Esophagus squamous epithelium (tissue), 5 donors: ENCODE data around the gene TTC28. TPM values are rescaled to one million over a fixed set of nuclear protein-coding genes. Genes with fewer than 3 reads are reported as not detected.

Experiments used
- DNase-seq: peaks from one replicate; lab custom pipeline; 2025; lab: John Stamatoyannopoulos, UW
- H3K27ac ChIP-seq, 4 donors: fragments of 200-600 bp; sonication (generic); one replicate each; pipeline ENCODE4 v1.5.1; 2016 to 2019; ENCODE audit warnings: mild to moderate bottlenecking in 1 of 4
- H3K27me3 ChIP-seq, 4 donors: fragments of 200-600 bp; sonication (generic); 1 replicate in 3 of 4; 2 replicates in 1 of 4; pipeline versions ENCODE4 v1.5.1 to v1.6.0; 2017 to 2021; ENCODE audit warnings: antibody characterized with exemption in 1 of 4
- H3K36me3 ChIP-seq, 3 donors: fragments of 200-600 bp; sonication (generic); one replicate each; pipeline ENCODE4 v1.5.1; 2016 to 2019
- H3K4me1 ChIP-seq, 3 donors: fragments of 200-600 bp; sonication (generic); one replicate each; pipeline ENCODE4 v1.5.1; 2017 to 2019
- H3K4me3 ChIP-seq, 4 donors: fragments of 200-600 bp; sonication (generic); 1 replicate in 3 of 4; 2 replicates in 1 of 4; pipeline ENCODE4 v1.5.1; 2016 to 2019; ENCODE audit warnings: mild to moderate bottlenecking in 2 of 4, moderate library complexity in 1 of 4
- H3K9me3 ChIP-seq, 3 donors: fragments of 200-600 bp; sonication (generic); one replicate each; pipeline ENCODE4 v1.5.1; 2016 to 2019
- POLR2A ChIP-seq, 4 donors: fragments of 450-650 bp; IDR thresholded peaks; one replicate each; pipeline ENCODE4 v1.6.1; 2017; ENCODE audit warnings: antibody characterized with exemption in 4 of 4, mild to moderate bottlenecking in 4 of 4, moderate library complexity in 3 of 4
- WGBS, 2 donors: methylation state at CpG; one replicate each; pipeline ENCODE4 v1.1.5; 2018; 5-methylcytosine and 5-hydroxymethylcytosine counted together
- intact Hi-C: fragments of 100-400 bp; cut with DNase I; formaldehyde crosslinking; loops from one replicate; pipeline ENCODE4 v1.15.0; 2022
- total RNA-seq, 4 donors: library from RNA; depleted of rRNA; stranded (reverse); fragments of >200 nt; gene quantifications; one replicate each; pipeline ENCODE4 v1.1.0, GENCODE V29; 2016
- TF ChIP-seq, protein P1 (sequence below), 6 experiments: fragments of 450-650 bp in 4 of 6; fragments of 200-600 bp in 2 of 6; sonication (generic) in 2 of 6; IDR thresholded peaks; one replicate each; pipeline ENCODE4 v1.5.1; 2016 to 2019; ENCODE audit warnings: antibody characterized with exemption in 6 of 6, mild to moderate bottlenecking in 4 of 6, moderate library complexity in 4 of 6
- donor health status: DM: yes; HTN: yes; CAD: no.

The TTC28 gene
- total RNA-seq, 4 donors from 2014 or later = 6.0 to 21.4 (median 7.7) TPM

DNA sequence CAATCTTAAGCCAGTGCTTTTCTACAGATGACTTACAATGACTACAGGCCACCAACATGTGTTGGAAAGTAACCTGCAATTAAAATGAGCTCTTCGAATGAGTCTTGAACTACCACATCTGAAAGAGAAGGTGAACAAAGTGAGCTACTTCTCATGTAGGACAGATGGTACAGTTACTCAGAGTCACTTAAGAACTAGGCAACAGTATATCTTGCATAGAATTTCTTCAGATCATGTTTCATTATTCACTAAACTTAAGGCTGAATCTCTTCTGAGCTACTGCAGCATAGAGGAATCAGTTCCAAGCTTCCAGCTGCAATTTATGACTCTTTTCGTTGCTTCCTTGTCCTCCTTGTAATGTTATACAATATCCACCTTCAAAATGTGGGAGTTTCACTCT is 270.9 kb downstream of the TTC28 start:
- TF ChIP-seq, protein P1, sequence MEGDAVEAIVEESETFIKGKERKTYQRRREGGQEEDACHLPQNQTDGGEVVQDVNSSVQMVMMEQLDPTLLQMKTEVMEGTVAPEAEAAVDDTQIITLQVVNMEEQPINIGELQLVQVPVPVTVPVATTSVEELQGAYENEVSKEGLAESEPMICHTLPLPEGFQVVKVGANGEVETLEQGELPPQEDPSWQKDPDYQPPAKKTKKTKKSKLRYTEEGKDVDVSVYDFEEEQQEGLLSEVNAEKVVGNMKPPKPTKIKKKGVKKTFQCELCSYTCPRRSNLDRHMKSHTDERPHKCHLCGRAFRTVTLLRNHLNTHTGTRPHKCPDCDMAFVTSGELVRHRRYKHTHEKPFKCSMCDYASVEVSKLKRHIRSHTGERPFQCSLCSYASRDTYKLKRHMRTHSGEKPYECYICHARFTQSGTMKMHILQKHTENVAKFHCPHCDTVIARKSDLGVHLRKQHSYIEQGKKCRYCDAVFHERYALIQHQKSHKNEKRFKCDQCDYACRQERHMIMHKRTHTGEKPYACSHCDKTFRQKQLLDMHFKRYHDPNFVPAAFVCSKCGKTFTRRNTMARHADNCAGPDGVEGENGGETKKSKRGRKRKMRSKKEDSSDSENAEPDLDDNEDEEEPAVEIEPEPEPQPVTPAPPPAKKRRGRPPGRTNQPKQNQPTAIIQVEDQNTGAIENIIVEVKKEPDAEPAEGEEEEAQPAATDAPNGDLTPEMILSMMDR (IDR thresholded peaks at IDR 0.05) = no peak
- TF ChIP-seq POLR2A (IDR thresholded peaks at IDR 0.05) = no peak
- no peak for DNase-seq
- Histone ChIP-seq H3K27me3 (no peaks in the 10 kb centered on the region), H3K27ac (no peak overlapping the region), H3K4me1 (peaks cover 0 to 17% (median 0%) of the 10 kb centered on the region in 3 donors), H3K4me3 (no peak overlapping the region), H3K36me3 (no peaks in the 10 kb centered on the region), H3K9me3 (no peaks in the 10 kb centered on the region)
- intact Hi-C loops = no loop called here
- WGBS, 2 donors = 73 to 76% methylated on average over 2 of the region's 2 CpGs

DNA sequence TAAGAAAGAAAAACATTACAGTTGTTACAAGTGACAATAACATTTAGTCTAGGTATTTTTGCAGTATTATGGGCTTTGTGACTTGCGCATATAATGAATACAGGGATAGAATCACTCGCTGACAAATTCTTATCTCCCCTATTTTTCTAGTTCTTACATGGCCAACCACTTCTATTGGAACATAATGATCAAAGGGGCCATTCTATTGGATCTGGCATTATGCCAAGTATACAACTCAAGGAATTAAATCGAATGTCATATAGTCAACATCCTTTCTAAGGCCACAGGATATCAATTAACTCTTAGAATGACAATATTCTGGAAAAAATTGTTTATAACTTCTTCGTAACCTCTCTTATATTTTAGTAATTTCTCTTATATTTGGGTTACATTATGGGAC is 272.0 kb downstream of the TTC28 start:
- TF ChIP-seq POLR2A (IDR thresholded peaks at IDR 0.05) = no peak
- TF ChIP-seq, protein P1 (IDR thresholded peaks at IDR 0.05) = no peak
- Histone ChIP-seq H3K9me3 (no peaks in the 10 kb centered on the region), H3K27me3 (no peaks in the 10 kb centered on the region), H3K36me3 (no peaks in the 10 kb centered on the region), H3K27ac (no peak overlapping the region), H3K4me3 (no peak overlapping the region), H3K4me1 (peaks cover 0 to 16% (median 0%) of the 10 kb centered on the region in 3 donors)
- intact Hi-C loops = no loop called here
- no peak for DNase-seq
- WGBS, 2 donors = 78 to 81% methylated on average over 4 of the region's 4 CpGs

DNA sequence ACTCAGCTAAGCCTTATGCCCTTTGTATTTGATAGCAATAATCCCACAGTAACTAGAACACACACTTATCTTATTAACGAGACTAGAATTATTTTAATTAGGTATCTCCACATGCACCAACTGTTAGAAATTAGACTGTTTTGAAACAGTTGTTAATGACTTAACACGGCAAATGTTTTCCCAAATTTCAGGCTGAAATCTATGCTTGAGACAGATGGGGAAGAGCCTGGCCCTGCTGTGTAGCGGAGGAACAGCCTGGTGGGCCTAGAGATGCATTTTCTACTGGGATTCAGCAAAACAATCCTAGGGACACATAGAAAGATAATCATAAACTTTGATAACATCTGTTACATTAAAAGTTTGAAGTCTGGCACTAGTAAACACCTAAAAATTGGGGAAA is 273.4 kb downstream of the TTC28 start:
- no peak overlapping the region for H3K4me3 ChIP-seq
- H3K36me3 ChIP-seq = no peaks in the 10 kb centered on the region
- no peak overlapping the region for H3K27ac ChIP-seq
- H3K27me3 ChIP-seq = no peaks in the 10 kb centered on the region
- TF ChIP-seq, protein P1 (IDR thresholded peaks at IDR 0.05) = no peak
- TF ChIP-seq POLR2A (IDR thresholded peaks at IDR 0.05) = no peak
- intact Hi-C loops = no loop called here
- no peaks in the 10 kb centered on the region for H3K9me3 ChIP-seq
- H3K4me1 ChIP-seq = peaks cover 0 to 11% (median 0%) of the 10 kb centered on the region in 3 donors
- no peak for DNase-seq
- WGBS, 2 donors = 90 to 98% methylated on average over 3 of the region's 3 CpGs

DNA sequence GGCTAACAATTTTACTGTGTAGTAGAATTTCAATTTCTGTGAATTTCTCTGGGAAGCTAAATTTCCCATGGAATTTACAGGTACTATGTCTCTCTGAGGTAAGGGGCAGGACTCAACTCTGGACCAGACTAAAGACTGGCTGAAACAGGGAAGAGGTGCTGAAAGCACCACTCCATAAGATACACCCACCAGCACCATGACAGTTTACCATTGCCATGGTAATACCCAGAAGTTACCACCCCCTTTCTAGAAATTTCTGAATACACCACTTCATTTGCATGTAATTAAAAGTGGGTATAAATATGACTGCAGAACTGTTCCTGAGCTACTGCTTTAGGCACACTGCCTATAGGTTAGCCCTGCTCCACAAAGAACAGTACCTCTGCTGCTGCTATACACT is 274.1 kb downstream of the TTC28 start:
- Histone ChIP-seq H3K4me3 (no peak overlapping the region), H3K27ac (no peak overlapping the region), H3K27me3 (no peaks in the 10 kb centered on the region), H3K9me3 (no peaks in the 10 kb centered on the region), H3K36me3 (no peaks in the 10 kb centered on the region), H3K4me1 (peaks cover 0 to 10% (median 0%) of the 10 kb centered on the region in 3 donors)
- TF ChIP-seq POLR2A (IDR thresholded peaks at IDR 0.05) = no peak
- TF ChIP-seq, protein P1 (IDR thresholded peaks at IDR 0.05) = no peak
- DNase-seq = no peak
- intact Hi-C loops = no loop called here

DNA sequence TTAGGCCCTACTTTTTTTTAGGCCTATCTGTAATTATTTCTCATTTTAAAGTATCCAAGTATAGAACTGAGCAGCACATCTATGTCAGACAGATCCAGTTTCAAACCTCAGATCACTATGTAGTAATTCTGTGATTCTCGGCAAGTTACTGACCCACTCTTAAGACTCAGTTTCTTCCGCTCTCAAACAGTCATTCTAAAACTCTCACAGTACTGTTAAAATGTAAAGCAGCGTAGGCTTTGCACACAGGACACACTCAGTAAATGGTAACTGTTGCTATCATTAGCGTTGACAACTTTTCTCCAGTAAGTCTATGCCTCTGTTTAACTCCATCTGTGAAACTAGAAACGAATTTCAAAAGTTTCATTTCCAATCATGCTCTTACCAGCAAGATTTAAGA is 277.1 kb downstream of the TTC28 start:
- Histone ChIP-seq H3K9me3 (no peaks in the 10 kb centered on the region), H3K4me3 (no peak overlapping the region), H3K4me1 (peaks cover 0 to 8% (median 0%) of the 10 kb centered on the region in 3 donors), H3K36me3 (no peaks in the 10 kb centered on the region), H3K27ac (no peak overlapping the region), H3K27me3 (no peaks in the 10 kb centered on the region)
- no peak for DNase-seq
- WGBS, 2 donors = 80 to 88% methylated on average over 5 of the region's 5 CpGs
- intact Hi-C loops = no loop called here
- TF ChIP-seq POLR2A (IDR thresholded peaks at IDR 0.05) = no peak
- TF ChIP-seq, protein P1 (IDR thresholded peaks at IDR 0.05) = no peak
